HCT116 (cell line): ENCODE data around the gene SLC16A3. TPM values are rescaled to one million over a fixed set of nuclear protein-coding genes. Genes with fewer than 3 reads are reported as not detected.

Experiments used
- ATAC-seq: fragments of 200-7000 bp; cut with Tn5 transposase; 2 replicates; pipeline ENCODE4 v1.9.1; 2020; ENCODE audit warnings: mild to moderate bottlenecking, moderate library complexity
- BruUV-seq: library from RNA; stranded (reverse); fragments of 400-500 nt; replicated peaks from 2 replicates; lab custom pipeline; 2021; lab: Mats Ljungman, UMichigan
- CTCF ChIA-PET: fragments of 300-600 bp; sonication (Branson Sonifier 250); formaldehyde crosslinking; loops from one replicate; lab custom pipeline; 2021; ENCODE audit warnings: antibody characterized with exemption; lab: Charles Lee
- POLR2A ChIA-PET: fragments of 300-600, 350-600 bp; sonication (Branson Sonifier 250); formaldehyde crosslinking; loops from one replicate; lab custom pipeline; 2021; ENCODE audit warnings: antibody characterized with exemption; lab: Charles Lee
- RAD21 ChIA-PET, 2 experiments: fragments of 300-600 bp; sonication (Branson Sonifier 250); formaldehyde crosslinking; loops; one replicate each; lab custom pipeline; 2023; ENCODE audit warnings: low total read pairs in 2 of 2; ENCODE audit not compliant: uncharacterized antibody in 2 of 2, unreplicated experiment in 2 of 2, low non-redundant PET in 1 of 2; lab: Charles Lee
- DNase-seq: peaks from one replicate; pipeline ENCODE4 v3.0.0-alpha.2; 2010; ENCODE audit warnings: low read depth, low spot score
- H2AFZ ChIP-seq: fragments of 200-600 bp; shearing (Covaris generic), sonication (generic); 2 replicates; pipeline ENCODE4 v1.6.1; 2017; ENCODE audit warnings: low read depth, mixed run types, mixed read lengths, antibody characterized with exemption, low read length; ENCODE audit not compliant: poor library complexity, severe bottlenecking
- H3K27ac ChIP-seq: 2 replicates; pipeline ENCODE4 v1.5.1; 2012; ENCODE audit warnings: low read depth, low read length
- H3K27me3 ChIP-seq: fragments of 200-600 bp; sonication (generic); 2 replicates; pipeline ENCODE4 v1.6.1; 2016; ENCODE audit warnings: mixed run types, low read length, mixed read lengths; ENCODE audit not compliant: insufficient read depth
- H3K36me3 ChIP-seq, 2 experiments: fragments of 200-500 bp in 1 of 2; fragments of 200-600 bp in 1 of 2; sonication (Bioruptor generic) in 1 of 2; sonication (generic) in 1 of 2; 2 replicates each; pipeline versions ENCODE4 v1.5.1 to v1.6.1; 2014 to 2016; ENCODE audit warnings: low read length in 2 of 2, inconsistent platforms in 1 of 2, mixed read lengths in 1 of 2, mixed run types in 1 of 2; ENCODE audit not compliant: insufficient read depth in 2 of 2, control insufficient read depth in 1 of 2
- H3K4me1 ChIP-seq, 2 experiments: fragments of 200-600 bp in 1 of 2; sonication (generic) in 1 of 2; 2 replicates each; pipeline versions ENCODE4 v1.5.1 to v1.6.1; 2012 to 2017; ENCODE audit warnings: low read length in 2 of 2, inconsistent platforms in 1 of 2, mild to moderate bottlenecking in 1 of 2, mixed read lengths in 1 of 2, mixed run types in 1 of 2, moderate library complexity in 1 of 2; ENCODE audit not compliant: insufficient read depth in 2 of 2, control insufficient read depth in 1 of 2
- H3K4me2 ChIP-seq: fragments of 200-600 bp; sonication (generic); 2 replicates; pipeline ENCODE4 v1.6.1; 2017; ENCODE audit warnings: mixed run types, low read length, mixed read lengths
- H3K4me3 ChIP-seq, 2 experiments: fragments of 200-600 bp in 1 of 2; sonication (generic) in 1 of 2; replicated peaks in 1 of 2; 2 replicates each; pipeline ENCODE4 v1.5.1; 2011 to 2016; ENCODE audit warnings: low read length in 2 of 2, control low read depth in 1 of 2, low read depth in 1 of 2, mild to moderate bottlenecking in 1 of 2, mixed read lengths in 1 of 2, mixed run types in 1 of 2
- H3K79me2 ChIP-seq: fragments of 200-600 bp; sonication (generic); 2 replicates; pipeline ENCODE4 v1.6.1; 2017; ENCODE audit warnings: mild to moderate bottlenecking, mixed run types, low read length, moderate library complexity, mixed read lengths; ENCODE audit not compliant: insufficient read depth
- H3K9ac ChIP-seq: fragments of 200-600 bp; sonication (generic); 2 replicates; pipeline ENCODE4 v1.6.1; 2016; ENCODE audit warnings: low read length, mixed read lengths
- H3K9me2 ChIP-seq: fragments of 200-600 bp; sonication (generic), shearing (Covaris generic); 2 replicates; pipeline ENCODE4 v1.6.1; 2017; ENCODE audit warnings: mixed run types, mild to moderate bottlenecking, moderate library complexity; ENCODE audit not compliant: insufficient read depth
- H3K9me3 ChIP-seq, 2 experiments: fragments of 200-500 bp in 1 of 2; fragments of 200-600 bp in 1 of 2; sonication (Bioruptor generic) in 1 of 2; sonication (generic) in 1 of 2; 2 replicates each; pipeline ENCODE4 v1.6.1; 2014 to 2017; ENCODE audit warnings: low read length in 2 of 2, mixed read lengths in 2 of 2, inconsistent platforms in 1 of 2, low read depth in 1 of 2, mild to moderate bottlenecking in 1 of 2, mixed run types in 1 of 2, moderate library complexity in 1 of 2; ENCODE audit not compliant: control insufficient read depth in 1 of 2, insufficient read depth in 1 of 2
- H4K20me1 ChIP-seq: fragments of 200-600 bp; sonication (generic), shearing (Covaris generic); 2 replicates; pipeline ENCODE4 v1.6.1; 2017; ENCODE audit warnings: mixed run types, mild to moderate bottlenecking, moderate library complexity; ENCODE audit not compliant: insufficient read depth
- CBX3 ChIP-seq: IDR thresholded peaks from 2 replicates; pipeline ENCODE4 v1.6.1; 2012; ENCODE audit warnings: low read depth
- CEBPB ChIP-seq: IDR thresholded peaks from 2 replicates; pipeline ENCODE4 v1.6.1; 2012; ENCODE audit warnings: low read depth
- EGR1 ChIP-seq: IDR thresholded peaks from 2 replicates; pipeline ENCODE4 v1.6.1; 2012; ENCODE audit warnings: low read depth
- ELF1 ChIP-seq: IDR thresholded peaks from 2 replicates; pipeline ENCODE4 v1.6.1; 2012; ENCODE audit warnings: low read depth, borderline replicate concordance
- EZH2 ChIP-seq: fragments of 200-600 bp; sonication (generic); IDR thresholded peaks from 2 replicates; pipeline ENCODE4 v1.6.1; 2017; ENCODE audit warnings: antibody characterized with exemption, mixed run types
- FOSL1 ChIP-seq: IDR thresholded peaks from 2 replicates; pipeline ENCODE4 v1.6.1; 2012; ENCODE audit warnings: low read depth
- JUND ChIP-seq: IDR thresholded peaks from 2 replicates; pipeline ENCODE4 v1.6.1; 2012
- POLR2A ChIP-seq: IDR thresholded peaks from 2 replicates; pipeline ENCODE4 v1.7.0; 2011; ENCODE audit warnings: borderline replicate concordance; ENCODE audit not compliant: insufficient read depth, insufficient read length; ENCODE audit errors: extremely low read depth
- POLR2AphosphoS5 ChIP-seq: IDR thresholded peaks from 2 replicates; pipeline ENCODE4 v1.6.1; 2011; ENCODE audit warnings: mild to moderate bottlenecking, low read depth, low read length, moderate library complexity
- RAD21 ChIP-seq: IDR thresholded peaks from 2 replicates; pipeline ENCODE4 v1.6.1; 2012; ENCODE audit warnings: low read depth, mild to moderate bottlenecking
- SP1 ChIP-seq: IDR thresholded peaks from 2 replicates; pipeline ENCODE4 v1.6.1; 2012; ENCODE audit warnings: low read depth
- SRF ChIP-seq: IDR thresholded peaks from 2 replicates; pipeline ENCODE4 v1.6.1; 2012; ENCODE audit warnings: low read depth
- TCF7L2 ChIP-seq: IDR thresholded peaks from 2 replicates; pipeline ENCODE4 v1.7.0; 2011; ENCODE audit warnings: borderline replicate concordance, inconsistent platforms; ENCODE audit not compliant: insufficient read depth, insufficient read length; ENCODE audit errors: extremely low read depth
- YY1 ChIP-seq: IDR thresholded peaks from 2 replicates; pipeline ENCODE4 v1.6.1; 2011; ENCODE audit warnings: low read length, low read depth, moderate library complexity, mild to moderate bottlenecking; ENCODE audit not compliant: insufficient replicate concordance; ENCODE audit errors: extremely low read depth
- ZFX ChIP-seq: fragments of 450-650 bp; IDR thresholded peaks from 2 replicates; pipeline ENCODE4 v1.6.1; 2017
- intact Hi-C: fragments of 100-400 bp; cut with micrococcal nuclease; formaldehyde crosslinking; loops from 2 replicates; pipeline ENCODE4 v1.10.0; 2022
- total RNA-seq: library from RNA; stranded (reverse); gene quantifications from one replicate; pipeline ENCODE4 v1.2.1, GENCODE V29; 2021; ENCODE audit not compliant: unreplicated experiment
- TF ChIP-seq, protein P1 (sequence below): IDR thresholded peaks from 2 replicates; pipeline ENCODE4 v1.6.1; 2012; ENCODE audit warnings: low read depth
- TF ChIP-seq, protein P2 (sequence below): IDR thresholded peaks from 2 replicates; pipeline ENCODE4 v1.6.1; 2011; ENCODE audit warnings: mild to moderate bottlenecking, low read length, moderate library complexity; ENCODE audit not compliant: insufficient replicate concordance; ENCODE audit errors: extremely low read depth

The SLC16A3 gene
- total RNA-seq, 1 experiment from 2014 or later: 445 TPM

DNA sequence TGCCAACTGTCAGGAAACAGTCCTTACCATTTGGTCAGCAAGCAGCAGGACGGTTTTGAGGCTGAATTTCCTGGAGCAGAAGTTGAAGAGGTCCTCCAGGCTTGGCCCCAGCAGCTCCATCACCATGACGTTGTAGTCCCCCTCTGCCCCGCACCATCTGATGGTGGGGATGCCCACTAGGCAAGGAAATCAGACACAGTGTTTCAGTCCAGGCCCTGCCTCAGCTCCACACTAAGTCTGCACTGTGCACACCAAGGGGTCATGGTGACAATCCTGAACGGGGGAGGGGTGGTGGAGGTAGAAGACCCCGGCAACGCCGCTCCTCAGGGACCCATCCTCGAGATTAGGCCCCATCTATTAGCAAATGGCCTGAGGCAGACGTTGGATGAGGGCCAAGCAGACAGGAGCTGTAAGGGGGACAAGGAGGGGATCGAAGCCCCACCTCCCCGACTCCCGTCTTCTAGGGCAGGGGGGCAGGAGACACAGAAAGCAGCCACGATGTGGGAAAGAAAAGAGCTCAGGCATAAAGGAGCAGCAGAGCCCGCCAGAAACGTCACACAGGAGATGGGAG lies 26.6 kb downstream of the SLC16A3 start:
- H3K36me3 ChIP-seq: peaks cover 69 to 84% of the 10 kb centered on the region in 2 experiments
- no peak overlapping the region for H3K9ac ChIP-seq
- no peak for DNase-seq
- ATAC-seq: no peak
- no TSS peak for BruUV-seq
- no peaks in the 10 kb centered on the region for H3K27me3 ChIP-seq
- no peaks in the 10 kb centered on the region for H3K9me3 ChIP-seq
- H3K4me3 ChIP-seq: no peak overlapping the region
- CTCF ChIA-PET: interaction anchor here (1.2 kb wide), 1 partner anchor 12 kb away, joined by 6 read pairs; no protein-coding TSS in a partner anchor
- peaks cover 13% of the 10 kb centered on the region; the same call in 1 of the 2 replicates for H4K20me1 ChIP-seq
- RAD21 ChIA-PET: no interaction called here
- TF ChIP-seq YY1 (no peak), CBX3 (no peak), POLR2A (no peak), SRF (no peak), JUND (no peak), EZH2 (no peak), CEBPB (no peak), EGR1 (no peak), ELF1 (no peak), RAD21 (no peak), SP1 (no peak), POLR2AphosphoS5 (no peak; the same call in 1 of the 2 replicates), TCF7L2 (no peak), FOSL1 (no peak), ZFX (no peak)
- TF ChIP-seq, protein P1, sequence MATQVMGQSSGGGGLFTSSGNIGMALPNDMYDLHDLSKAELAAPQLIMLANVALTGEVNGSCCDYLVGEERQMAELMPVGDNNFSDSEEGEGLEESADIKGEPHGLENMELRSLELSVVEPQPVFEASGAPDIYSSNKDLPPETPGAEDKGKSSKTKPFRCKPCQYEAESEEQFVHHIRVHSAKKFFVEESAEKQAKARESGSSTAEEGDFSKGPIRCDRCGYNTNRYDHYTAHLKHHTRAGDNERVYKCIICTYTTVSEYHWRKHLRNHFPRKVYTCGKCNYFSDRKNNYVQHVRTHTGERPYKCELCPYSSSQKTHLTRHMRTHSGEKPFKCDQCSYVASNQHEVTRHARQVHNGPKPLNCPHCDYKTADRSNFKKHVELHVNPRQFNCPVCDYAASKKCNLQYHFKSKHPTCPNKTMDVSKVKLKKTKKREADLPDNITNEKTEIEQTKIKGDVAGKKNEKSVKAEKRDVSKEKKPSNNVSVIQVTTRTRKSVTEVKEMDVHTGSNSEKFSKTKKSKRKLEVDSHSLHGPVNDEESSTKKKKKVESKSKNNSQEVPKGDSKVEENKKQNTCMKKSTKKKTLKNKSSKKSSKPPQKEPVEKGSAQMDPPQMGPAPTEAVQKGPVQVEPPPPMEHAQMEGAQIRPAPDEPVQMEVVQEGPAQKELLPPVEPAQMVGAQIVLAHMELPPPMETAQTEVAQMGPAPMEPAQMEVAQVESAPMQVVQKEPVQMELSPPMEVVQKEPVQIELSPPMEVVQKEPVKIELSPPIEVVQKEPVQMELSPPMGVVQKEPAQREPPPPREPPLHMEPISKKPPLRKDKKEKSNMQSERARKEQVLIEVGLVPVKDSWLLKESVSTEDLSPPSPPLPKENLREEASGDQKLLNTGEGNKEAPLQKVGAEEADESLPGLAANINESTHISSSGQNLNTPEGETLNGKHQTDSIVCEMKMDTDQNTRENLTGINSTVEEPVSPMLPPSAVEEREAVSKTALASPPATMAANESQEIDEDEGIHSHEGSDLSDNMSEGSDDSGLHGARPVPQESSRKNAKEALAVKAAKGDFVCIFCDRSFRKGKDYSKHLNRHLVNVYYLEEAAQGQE: no peak
- TF ChIP-seq, protein P2, sequence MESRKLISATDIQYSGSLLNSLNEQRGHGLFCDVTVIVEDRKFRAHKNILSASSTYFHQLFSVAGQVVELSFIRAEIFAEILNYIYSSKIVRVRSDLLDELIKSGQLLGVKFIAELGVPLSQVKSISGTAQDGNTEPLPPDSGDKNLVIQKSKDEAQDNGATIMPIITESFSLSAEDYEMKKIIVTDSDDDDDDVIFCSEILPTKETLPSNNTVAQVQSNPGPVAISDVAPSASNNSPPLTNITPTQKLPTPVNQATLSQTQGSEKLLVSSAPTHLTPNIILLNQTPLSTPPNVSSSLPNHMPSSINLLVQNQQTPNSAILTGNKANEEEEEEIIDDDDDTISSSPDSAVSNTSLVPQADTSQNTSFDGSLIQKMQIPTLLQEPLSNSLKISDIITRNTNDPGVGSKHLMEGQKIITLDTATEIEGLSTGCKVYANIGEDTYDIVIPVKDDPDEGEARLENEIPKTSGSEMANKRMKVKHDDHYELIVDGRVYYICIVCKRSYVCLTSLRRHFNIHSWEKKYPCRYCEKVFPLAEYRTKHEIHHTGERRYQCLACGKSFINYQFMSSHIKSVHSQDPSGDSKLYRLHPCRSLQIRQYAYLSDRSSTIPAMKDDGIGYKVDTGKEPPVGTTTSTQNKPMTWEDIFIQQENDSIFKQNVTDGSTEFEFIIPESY: no peak
- H2AFZ ChIP-seq: no peak overlapping the region
- POLR2A ChIA-PET: interaction anchor here (1.1 kb wide), 1 partner anchor 9 kb away, joined by 5 read pairs; no protein-coding TSS in a partner anchor
- H3K4me1 ChIP-seq: no peaks in the 10 kb centered on the region
- no peak overlapping the region for H3K4me2 ChIP-seq
- H3K9me2 ChIP-seq: no peaks in the 10 kb centered on the region
- intact Hi-C loops: no loop called here
- no peak overlapping the region; the same call in 1 of the 2 replicates for H3K27ac ChIP-seq
- H3K79me2 ChIP-seq: peaks cover 85% of the 10 kb centered on the region
